ENCODE data around the gene GAS7.

GAS7 gene

DNA sequence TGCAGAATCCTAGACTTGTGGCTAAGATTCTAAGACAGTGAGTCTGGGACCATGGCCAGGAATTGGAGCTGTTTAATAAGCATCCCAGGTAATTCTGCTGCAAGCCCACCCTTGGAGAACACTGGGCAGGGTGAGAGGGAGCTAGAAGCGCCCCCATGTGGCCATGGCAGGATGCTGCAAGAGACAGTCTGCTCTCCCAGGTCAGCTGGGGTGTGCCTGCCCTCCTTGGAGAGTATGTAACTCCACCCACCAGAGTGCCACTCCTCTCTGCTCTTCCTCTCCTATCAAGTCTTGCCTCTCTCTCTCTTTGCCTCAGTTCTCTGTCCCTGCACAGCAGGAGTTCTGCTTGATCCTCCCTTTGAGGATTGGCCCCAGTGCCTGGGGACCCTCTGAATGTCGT is 308.3 kb downstream of the GAS7 start:
- DNase-seq (ENCODE audit: low spot score), result no peak

DNA sequence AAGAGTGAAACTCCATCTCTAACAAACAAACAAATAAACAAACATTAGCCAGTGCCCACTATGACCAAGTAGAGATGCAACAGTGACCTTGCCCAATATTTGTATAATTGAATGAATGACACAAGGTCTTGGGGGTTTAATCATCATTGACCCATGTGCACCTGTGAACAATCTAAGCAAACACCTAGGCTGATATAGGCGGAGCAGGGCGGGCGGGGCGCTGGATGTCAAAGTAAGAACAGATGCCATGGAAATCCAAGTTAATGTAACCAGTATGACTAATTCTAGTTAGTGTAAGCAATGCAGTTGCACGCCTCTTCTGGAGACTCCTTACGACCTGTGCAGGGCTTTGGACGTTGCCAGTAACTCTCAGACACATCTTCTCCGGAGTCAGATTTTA is 310.9 kb downstream of the GAS7 start:
- DNase-seq (ENCODE audit: low spot score), result no peak

DNA sequence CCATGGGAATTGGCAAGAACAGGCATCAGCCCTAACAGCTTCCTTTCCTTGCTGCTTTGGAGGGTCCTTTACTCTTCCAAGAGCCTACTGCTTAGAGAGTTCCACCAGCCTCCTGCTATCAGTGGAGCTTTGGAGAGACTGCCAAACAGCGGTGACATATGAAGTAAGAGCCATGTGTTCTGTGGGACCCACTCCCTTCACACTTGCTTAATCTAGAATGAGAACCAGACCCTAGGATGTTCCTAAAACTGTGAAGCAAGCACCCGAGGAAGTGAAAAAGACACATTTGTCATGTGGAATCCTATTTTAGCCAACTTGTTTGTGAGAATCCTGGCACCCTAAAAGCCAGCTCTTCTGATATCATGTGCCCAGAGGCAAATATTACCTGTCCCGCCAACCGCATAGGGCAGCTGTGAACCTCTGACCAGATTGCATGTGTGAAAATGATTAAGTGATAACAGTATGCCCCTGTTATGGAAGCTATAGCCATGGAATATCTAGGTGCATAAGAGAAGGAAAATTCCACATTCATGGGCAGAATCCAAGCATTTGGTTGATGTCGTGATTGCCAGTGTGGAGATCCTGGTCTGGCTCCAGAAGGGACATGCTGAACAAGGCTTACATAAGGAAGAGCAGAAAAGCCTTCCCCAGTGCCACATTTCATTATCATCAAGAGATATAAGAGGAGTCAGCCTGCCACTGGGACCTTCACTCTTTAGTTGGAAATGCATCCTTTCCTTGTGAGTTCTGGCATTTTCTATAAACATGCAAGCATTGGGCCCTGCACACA is 312.1 kb downstream of the GAS7 start:
- DNase-seq (ENCODE audit: low spot score), result peak; percentile 77

DNA sequence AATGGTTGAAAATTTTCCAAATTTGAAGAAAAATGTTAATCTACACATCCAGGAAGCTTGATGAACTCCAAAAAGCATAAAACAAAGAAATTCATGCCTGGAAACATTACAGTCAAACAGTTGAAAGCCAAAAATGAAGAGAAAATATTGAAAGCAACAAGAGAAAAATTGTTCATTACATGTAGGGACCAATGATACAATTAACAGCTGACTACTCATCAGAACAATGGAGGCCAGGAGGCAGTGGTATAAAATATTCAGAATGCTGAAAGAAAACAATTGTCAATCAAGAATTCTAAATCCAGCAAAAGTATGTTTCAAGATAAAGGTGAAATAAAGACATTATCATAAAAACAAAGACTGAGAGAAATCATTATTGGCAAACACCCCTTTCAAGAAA is 315.0 kb downstream of the GAS7 start:
- no peak for DNase-seq (ENCODE audit: low spot score)

DNA sequence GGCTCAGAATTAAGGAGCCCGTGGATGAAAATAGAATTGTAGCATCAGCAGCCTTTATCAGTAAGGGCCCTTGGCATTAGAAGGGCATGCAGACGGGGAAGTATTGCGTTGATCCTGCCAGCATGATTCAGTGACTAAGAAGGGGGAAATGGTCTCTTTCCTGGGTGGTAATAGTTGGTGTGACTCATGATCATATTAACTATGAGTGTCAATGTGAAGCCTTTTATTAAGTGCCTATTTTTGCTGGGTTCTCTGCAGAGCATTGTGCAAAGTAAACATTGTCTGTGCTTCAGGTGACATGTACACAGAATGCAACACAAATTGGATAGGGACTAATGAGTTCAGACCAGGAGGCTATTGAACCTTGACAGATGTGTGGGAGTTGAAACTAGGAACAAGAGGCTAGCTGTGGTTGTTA is 317.8 kb downstream of the GAS7 start:
- peak; percentile 80 for DNase-seq (ENCODE audit: low spot score)

DNA sequence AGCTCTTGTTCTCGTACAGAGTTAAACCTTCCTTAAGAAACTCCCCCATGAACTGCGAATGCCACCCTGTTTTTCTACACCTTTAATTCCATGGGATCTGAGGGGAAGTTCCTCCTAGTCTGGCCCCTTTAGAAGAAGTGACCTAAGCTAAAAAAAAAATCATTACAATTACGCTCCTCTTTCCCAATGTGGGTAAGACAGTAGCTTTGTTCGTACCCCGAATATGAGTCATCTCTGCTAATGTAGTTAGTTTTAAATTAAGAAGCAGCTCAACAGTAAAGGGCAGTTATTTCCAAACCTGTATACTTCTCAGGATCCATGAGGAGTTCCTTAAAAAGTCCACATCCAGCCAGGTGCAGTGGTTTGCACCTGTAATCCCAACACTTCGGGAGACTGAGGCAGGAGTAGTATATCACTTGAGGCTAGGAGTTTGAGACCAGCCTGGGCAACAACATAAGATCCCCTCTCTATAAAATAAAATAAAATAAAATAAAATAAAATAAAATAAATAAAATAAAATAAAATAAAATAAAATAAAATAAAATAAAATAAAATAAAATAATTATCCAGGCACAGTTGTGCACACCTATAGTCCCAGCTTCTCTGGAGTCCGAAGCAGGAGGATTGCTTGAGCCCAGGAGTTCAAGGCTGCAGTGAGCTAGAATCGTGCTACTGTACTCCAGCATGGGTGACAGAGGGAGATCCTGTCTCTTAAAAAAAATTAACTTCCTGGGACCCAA is 319.4 kb downstream of the GAS7 start:
- no peak for DNase-seq (ENCODE audit: low spot score)

DNA sequence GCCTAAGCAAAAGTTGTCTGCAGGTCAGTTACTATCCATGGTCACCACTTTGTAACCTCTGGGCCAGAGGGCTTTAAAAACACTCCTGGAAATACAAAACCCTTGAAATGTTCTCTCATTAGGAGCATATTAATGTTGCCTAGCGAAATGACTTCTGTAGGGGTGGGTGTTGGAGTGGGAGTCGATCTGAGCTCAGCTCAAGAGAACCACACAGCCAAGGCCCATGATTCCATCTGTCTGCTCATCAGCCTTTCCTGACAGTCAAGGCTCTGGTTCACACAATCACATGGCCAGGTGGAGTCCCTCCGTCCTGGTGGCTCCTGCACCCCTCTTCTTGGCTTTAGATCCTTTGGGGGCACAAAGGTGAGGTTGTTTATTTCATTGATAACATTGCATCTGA is 320.1 kb downstream of the GAS7 start:
- no peak for DNase-seq (ENCODE audit: low spot score)

DNA sequence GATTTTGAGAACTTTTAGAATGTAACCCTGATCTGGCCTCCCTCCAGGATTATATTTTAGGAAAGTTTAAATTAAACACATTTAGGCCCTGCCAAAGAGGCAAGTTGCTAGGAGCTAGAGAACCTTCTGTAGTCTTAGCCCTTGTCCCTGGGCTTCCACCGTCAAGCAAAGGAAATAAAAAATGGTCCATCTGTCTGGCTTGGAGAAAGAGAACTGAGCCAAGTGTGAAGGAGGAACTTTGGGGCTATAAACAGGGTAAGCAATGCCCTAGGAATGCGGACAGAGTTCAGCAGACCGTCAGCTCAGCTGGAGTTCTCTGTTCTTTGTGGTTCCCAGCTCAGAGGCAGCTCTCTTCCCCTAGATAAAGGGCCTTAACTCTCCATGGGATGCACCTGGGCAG is 323.0 kb downstream of the GAS7 start:
- peak; percentile 68 for DNase-seq (ENCODE audit: low spot score)

DNA sequence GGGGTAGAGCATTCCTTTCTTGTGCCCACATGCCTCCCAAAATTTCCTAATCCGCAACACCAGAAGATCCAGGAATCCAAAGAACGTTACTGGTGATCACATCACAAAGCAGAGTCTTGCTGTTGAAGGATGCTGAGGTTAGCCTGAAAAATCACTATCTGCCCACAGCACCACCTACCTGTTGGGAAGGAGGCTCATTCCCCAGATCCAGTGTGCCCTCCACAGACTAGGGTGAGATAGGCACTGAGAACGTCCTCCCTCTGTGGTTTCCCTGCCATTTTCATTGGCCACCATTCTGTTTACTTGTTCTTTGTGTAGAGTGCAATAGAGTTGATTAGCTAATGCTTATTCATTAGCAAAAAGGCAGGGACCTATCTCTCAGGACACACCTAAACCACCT is 323.7 kb downstream of the GAS7 start:
- no peak for DNase-seq (ENCODE audit: low spot score)

DNA sequence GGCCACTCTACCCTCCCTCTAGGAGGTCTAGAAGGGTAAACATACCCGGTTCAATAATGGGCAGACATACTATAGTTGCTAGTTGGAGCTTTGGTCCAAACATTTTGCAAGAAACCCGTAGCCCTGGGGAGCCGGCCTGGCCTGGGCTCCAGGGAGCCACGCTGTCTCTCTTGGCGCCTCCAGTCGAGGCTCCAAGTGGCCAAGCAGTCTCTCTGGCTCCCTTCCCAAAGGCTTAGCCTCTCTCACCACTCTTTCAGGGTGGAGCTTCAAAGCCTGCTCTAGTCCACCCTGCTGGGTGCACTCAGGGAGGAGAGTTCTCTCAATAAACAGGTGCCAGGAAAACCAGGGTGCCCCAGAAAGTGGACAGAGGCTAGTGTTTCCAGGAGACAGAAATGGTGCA is 325.6 kb downstream of the GAS7 start:
- DNase-seq (ENCODE audit: low spot score), result no peak

DNA sequence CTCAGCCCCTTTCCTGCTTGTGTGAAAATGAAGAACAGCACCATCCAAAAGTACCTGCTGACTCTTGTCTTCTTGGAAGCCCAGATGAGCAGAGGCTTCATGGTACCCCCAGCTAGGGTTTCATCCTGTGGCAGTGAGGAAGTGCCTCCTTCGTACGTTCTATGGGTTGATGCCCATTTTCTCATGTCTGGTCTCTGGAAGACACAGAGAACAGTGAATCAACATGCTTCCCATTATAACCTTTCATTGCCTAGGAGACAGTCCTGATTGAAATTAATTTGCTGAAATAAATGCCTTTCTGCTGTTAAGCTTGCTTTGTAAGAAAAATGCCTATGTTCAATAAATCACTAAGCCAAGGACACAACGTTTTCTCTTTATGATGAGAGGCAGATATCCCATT is 329.9 kb downstream of the GAS7 start:
- no peak for DNase-seq (ENCODE audit: low spot score)

DNA sequence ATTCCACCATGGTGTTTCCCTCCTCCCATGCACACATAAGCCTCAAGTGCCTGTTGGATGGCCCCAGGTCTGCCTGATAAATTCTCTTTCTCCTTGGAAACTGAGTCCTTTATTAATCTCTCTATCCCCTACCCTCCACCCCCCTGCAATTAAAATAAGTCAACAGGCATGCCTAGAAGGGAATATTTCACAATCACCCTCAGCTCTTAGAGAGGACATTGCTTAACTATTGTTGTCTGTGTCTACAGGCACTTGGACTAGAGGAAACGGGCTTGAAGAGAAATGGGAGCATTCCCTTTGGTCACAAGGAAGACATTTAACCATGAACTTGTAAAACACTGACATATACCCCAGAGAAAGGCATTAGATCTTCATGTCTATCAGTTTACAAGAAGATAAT is 332.8 kb downstream of the GAS7 start:
- DNase-seq (ENCODE audit: low spot score), result no peak

DNA sequence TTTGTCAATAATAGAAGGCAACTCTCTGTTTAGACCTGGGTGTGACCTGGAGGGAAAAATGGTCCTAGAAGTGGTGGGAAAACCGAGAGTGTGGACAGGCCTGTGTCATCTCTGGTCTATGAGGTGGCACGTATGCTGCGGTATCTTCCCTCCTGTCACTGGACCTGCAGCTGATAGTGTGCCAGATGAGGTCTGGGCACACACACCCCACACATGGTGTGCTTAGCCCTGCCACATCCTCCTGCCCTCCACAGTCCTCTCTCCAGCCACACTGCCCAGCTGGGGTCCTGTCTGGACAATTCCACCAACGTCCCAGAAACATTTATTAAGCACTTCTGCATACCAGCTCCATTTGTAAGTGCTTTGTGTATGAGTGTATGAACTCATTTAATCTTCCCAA is 335.5 kb downstream of the GAS7 start:
- DNase-seq (ENCODE audit: low spot score), result no peak

DNA sequence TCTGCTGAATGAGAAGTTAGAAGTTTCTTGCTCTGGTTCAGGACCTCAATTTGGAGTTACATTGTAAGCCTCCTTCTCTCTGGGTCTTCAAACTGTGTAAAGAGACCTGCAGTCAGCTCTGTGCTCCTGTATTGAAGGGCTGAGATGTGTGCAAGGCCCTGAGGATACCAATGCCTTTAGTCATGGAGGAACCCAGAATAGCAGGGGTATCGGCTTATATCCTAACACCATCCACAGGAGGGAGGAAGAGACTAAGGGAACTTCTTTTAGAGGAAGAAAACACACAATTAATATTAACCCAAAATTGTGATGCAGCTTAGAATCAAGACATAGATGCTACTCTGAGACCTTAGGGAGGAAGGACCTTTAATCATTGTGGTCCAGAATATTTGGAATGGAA is 336.2 kb downstream of the GAS7 start:
- DNase-seq (ENCODE audit: low spot score), result no peak

DNA sequence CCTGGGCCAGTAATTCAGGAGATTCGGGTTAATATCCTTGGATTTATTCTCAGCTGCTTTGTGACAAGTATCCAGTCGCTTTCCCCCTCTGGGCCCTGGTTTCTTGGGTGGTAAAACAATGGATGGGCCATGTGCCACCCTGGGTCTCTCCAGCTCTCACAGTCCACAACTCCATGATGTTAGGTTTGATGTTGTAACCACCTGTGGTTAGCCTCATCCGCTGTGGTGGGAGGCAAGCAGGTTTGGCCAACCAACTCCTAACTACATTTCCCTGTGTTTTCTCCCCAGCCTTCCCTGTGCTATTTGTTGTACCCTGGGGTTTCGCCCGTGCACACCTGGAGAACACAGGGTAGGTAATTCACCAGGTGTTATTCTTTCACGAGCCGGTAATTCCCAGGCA is 337.6 kb downstream of the GAS7 start:
- DNase-seq (ENCODE audit: low spot score), result no peak

Data from pons (tissue), 1 donor.